Measurements from ENCODE around the gene TNNT3.

Gene TNNT3

GRCh38 chr11:1896468-1896867 is 23.0 kb upstream of the TNNT3 start:
- no peak for DNase-seq (ENCODE audit: low read depth in 2 of 2, low spot score in 1 of 2)

DNA sequence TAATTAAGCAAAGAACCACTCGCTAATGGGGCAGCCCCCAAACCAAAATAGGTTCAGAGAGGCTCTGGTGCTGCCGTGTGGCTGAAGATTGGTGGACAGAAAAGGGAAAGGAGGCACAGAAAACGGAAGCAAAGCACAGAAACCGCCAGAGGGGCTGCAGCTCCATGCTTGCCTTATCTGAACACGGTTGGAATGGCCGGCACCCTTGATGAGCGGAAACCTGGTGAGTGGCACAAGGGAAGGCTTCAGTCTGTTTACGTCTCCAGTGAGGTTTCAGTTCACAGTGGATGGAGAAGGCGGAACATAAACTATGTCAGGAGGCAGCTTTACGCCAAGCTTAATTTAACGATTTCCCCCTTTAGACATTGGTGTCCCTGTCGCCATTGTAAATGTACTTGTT is 22.6 kb upstream of the TNNT3 start:
- no peak for DNase-seq (ENCODE audit: low read depth in 2 of 2, low spot score in 1 of 2)

DNA sequence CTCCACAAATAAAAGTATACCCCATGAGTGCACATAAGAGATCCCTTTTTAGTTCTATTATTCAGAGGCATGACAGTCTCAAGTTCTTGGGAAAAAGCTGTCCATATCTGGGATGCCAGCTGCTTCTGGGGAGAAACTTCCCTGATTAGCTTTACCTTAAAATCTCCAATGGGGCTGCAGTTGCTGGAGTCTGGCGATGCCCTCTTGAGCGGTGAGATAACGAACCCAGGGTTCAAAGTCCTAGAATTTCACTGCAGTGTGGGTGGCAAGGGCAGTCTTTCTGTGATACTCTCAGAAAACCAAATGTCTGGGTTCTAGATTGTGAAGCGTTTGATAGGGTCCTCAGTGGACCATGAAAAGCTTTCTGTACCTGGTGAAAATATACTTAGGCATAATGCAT is 20.4 kb upstream of the TNNT3 start:
- DNase-seq (ENCODE audit: low read depth in 2 of 2, low spot score in 1 of 2), result no peak

DNA sequence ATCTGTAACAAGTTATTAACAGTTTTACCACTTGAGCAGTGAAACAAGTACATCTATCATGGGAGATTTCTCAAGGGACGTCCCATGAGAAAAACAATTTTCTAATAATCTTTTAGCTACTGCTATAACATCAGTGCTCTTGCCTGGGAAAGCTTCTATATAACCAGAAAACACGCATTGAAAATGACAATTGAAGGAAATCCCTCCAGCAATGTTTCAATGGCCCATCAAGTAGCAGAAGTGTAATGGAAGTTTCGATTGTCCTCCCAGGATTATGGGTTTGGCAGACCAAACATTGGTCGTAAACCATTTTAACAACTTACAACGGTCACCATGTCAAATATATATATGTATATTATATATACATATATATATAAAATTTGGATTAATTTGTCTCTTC is 19.8 kb upstream of the TNNT3 start:
- no peak for DNase-seq (ENCODE audit: low read depth in 2 of 2, low spot score in 1 of 2)

DNA sequence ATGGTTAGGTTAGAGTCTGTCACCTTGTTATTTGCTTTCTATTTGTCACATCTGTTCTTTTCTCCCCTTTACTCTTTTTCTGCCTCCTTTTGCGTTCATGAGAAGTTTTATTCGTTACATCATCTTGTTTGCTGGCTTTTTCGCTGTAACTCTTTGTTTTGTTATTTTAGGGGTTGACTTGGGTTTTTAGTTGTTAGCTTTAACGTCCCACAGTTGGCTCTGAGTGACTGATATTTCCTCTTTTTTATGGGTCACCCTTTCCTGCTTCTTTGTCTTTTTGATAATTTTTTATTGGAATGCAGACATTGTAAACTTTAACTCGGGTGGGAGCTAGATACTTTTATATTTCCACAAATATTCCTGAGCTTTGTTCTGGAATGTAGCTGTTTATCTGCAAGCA is 13.3 kb upstream of the TNNT3 start:
- no peak for DNase-seq (ENCODE audit: low read depth in 2 of 2, low spot score in 1 of 2)

DNA sequence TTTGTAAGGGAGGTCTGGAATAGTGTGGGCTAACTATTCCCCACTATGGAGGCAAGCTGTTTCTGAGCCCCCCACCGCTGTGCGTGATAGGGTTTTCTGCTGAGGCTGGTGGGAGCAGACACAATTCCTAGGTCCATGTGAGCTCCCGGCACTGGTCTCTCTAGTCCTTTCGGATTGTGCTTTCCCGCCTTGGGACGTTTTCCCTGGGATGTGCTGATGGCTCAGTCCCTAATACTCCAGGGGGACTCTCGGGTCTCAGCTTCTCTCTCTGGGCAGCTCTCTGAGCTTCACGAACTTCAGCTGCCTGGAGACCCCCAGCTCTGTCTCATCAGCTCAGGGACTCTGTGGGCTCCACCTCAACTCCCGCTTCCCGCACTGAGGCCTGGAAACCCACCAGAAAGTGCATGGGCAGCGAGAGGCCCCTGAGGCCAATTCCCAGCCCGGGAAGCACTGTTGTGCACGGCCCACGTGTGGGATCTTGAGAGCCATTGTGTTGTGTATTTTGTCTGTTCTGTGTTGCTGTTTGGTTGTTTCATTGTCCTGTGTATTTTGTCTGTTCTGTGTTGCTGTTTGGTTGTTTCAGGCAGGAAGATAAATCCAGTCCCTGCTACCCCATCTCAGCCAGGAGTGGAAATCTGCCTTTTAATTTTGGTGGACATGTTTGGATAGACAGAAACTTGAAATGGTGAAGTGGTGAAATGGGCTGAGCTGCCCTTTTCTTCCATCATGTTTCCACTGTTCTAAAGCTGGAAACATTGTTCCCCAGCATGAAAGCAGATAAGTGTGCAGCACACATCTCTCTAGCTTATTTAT is 12.7 kb upstream of the TNNT3 start:
- no peak for DNase-seq (ENCODE audit: low read depth in 2 of 2, low spot score in 1 of 2)

DNA sequence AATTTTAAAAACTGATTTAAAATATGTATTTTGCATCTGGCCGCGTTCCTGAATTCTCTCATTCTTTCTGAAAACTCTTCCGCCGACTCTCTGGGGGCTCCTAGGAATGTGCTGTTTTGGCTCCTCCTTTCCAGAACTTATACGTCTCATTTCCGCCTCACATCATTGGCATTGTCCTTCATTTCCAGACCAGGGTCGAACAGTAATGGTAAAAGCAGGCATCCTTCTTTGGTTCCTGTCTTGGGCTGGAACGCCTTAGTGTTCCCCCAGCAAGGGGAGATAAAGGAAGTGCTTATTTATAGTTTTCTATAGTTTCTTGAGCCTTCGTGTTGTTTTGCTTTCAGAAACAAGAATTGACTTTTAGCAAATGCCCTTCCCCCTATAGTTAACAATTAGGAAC is 10.9 kb upstream of the TNNT3 start:
- no peak for DNase-seq (ENCODE audit: low read depth in 2 of 2, low spot score in 1 of 2)

GRCh38 chr11:1909524-1909923 is 10.0 kb upstream of the TNNT3 start:
- no peak for DNase-seq (ENCODE audit: low read depth in 2 of 2, low spot score in 1 of 2)

- DNase-seq (ENCODE audit: low read depth in 2 of 2, low spot score in 1 of 2), result no peak
These were observed 7.1 kb upstream of the TNNT3 start for GRCh38 chr11:1912289-1912878.

DNA sequence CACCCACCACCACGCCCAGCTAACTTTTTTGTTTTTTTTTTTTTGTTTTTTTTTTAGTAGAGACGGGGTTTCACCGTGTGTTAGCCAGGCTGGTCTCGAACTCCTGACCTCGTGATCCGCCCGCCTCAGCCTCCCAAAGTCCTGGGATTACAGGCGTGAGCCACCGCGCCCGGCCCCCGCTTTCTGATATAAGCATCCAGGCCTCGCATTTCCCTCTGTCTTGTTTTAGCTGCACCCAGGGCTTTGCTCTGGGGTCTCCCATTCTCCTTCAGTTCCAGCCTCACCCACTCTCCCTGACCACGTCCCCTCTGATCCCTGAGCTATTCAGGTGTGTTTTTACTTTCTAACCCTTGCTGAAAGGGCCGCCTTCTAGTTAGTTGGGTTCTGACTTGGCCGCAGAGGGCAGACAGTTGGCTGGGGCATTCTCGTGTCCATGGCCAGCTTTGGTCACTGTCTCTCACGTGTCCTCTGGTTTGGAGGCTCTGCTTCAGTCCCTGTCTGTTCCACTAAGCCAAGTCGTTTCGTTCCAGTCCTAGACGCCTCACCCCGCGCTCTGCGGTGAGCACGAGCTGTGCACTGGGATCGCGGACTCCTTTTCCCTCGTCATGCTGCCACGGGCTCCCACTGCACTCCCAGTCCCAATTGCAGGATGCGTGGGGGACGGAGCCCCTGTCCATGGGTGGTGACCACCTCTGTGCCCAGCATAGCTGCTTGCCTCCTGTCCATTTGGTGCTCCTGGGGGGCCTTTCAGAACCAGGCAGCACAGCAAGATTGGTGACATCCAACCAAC is 6.0 kb upstream of the TNNT3 start:
- no peak for DNase-seq (ENCODE audit: low read depth in 2 of 2, low spot score in 1 of 2)

GRCh38 chr11:1915795-1916131 is 3.7 kb upstream of the TNNT3 start:
- DNase-seq (ENCODE audit: low read depth in 2 of 2, low spot score in 1 of 2), result no peak

DNA sequence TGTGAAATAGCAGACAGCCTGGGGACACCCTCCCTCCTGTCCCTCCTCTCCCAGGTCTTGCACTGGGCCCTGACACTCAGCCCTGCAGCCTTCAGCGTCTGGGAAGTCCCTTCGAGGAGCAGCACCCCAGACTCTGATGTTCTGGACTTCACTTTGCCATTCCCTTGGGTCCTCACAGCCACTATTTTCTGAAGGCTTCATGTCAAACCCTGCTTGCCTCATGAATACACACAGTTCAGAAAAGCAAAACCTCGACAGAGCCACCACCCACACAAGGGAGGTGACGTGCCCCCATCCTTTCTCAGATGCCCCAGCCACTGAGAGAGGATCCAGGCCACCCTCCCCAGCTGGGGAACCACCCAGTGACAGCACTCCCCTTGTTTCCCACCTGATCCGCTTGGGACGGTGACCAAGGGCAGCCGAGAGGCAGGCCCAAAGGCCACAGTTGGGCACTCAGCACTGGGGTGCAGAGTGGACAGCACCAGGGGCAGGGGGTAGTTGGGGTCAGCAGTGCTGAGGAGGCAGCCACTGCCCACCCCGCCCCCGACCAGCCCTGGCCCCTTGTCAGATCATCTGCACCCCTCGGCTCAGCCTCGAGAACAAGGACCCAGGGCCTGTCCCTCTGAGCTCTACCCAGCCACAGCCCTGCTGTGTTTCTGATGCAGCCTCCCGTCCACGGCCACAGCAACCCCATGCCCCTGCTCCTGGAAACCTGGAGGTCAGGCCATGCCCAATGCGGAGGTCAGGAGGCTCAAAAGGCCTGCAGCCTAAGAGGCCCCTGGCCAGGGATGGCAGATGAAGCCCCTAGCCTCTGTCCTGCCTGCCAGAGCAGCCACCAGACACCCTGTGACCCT is 3.1 kb upstream of the TNNT3 start:
- no peak for DNase-seq (ENCODE audit: low read depth in 2 of 2, low spot score in 1 of 2)

GRCh38 chr11:1916986-1917522 is 2.4 kb upstream of the TNNT3 start:
- DNase-seq (ENCODE audit: low read depth in 2 of 2, low spot score in 1 of 2), result no peak

- no peak for DNase-seq (ENCODE audit: low read depth in 2 of 2, low spot score in 1 of 2)
These were observed 1.7 kb upstream of the TNNT3 start for GRCh38 chr11:1917523-1918435.

DNA sequence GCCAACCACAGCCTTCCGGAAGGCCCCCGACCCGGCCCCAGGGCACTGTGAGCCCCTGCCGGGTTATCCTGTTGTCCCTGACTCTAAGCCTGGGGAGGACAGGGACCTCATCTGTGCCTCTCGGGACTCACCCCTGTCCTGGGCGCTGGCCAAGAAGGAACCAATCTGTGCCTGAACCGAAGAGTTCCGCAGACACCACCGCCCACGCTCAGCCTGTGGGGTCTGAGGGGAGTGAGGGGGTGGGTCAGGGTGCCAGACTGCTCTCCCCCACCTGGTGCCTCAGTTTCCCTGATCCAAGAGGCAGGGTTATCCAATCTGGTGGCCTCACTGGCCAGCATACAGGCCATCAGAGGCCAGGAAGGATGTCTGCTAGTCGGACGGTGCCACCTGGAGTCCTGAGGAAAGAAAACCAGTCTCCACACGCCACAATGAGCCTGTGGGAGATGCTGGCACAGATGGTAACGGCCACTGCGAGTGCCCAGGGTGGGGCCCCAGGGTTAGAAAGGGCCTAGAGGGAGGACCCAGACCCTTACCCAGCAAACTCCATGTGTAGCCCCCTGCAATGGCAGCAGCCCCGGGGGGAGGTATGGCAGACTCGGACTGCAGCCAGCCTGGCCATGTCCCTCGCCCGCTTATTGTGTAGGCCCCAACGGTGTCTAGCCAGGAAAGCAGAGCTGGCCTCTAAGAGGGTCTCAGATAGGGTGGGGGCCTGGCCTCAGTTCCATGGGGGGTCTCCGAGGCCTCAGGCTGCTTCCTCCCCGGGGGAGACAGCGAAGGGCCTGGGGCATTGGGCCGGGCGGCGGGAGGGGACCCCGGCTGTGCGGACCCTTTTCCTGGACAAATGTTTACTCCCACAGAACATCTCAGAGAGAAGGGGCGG is 827 bp upstream of the TNNT3 start:
- DNase-seq (ENCODE audit: low read depth in 2 of 2, low spot score in 1 of 2), result no peak

DNA sequence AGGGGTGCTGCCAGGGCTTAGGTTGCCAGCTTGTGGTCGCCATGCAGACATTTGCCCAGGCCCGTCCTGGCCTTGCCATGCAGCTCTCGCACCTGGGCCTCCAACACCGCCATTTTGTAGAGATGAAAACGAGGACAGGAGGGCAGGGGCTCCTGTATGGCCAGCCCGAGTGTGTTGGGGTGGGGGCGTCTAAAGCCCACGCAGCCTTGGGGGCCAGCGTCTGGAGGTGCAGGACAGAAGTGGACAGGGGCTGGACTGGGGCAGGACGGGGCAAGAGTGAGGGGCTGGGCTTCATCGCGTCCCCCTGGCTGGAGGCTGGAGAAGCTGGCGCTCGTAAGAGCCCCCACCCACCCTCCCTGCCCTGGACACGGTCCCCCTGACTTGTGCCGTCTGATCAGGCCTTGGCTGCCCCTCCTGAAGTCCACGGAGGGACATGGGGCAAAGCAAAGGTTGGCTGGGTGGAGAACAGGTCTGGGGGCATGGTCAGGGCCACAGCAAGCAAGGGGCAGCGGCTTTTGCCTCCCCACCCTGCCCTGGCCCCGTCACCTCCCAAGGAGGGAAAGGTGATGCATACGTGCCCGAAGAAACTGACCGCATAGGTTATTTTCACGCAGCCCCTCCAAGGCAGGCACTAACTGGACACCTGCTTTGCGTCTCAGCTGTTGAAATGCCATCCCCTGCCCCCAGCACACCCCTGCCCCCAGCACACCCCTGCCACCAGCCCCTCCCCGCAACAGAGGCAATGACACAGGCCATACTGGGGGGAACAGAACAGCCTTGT is 815 bp downstream of the TNNT3 start:
- no peak for DNase-seq (ENCODE audit: low read depth in 2 of 2, low spot score in 1 of 2)

- DNase-seq (ENCODE audit: low read depth in 2 of 2, low spot score in 1 of 2), result no peak
These were observed 1.5 kb downstream of the TNNT3 start for GRCh38 chr11:1920909-1921573.

All from stimulated activated CD8-positive, alpha-beta memory T cell treated with anti-CD3 and anti-CD28 coated beads, Interleukin-4, amount 100 ng/mL, for 1 hour (primary cell).